ENCODE results near the gene SCFD2. TPM values are rescaled to one million over a fixed set of nuclear protein-coding genes. Genes with fewer than 3 reads are reported as not detected.

The SCFD2 gene
- polyA plus RNA-seq, 3 donors = 12.8 to 14.7 (median 14.5) TPM

DNA sequence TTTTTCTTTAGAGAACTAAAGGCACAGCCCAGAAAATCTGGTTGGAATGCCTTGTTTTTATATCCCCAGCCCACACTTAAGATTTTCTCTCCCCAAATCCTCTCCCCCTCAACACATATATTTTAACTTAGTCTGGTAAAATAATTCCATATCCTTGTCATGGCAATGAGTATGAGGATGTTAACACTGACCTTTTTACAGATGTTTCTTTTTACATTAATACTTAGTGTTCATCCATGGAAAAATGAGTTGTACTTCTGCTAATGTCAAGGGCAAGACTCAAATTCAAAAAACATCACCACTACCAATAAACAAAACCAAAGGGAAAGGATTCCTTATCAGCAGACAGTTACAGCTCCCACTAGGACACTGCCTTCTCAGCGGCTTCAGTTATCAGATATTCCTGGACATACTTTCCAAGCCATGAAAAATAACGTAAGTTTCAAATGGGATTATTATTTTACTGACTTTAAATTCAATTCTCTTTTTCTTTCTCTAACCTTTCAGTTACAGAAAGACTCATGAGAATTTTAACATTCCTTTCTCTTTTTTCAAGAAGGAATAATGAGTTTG lies 420.4 kb downstream of the SCFD2 start:
- DNase-seq (ENCODE audit: low read depth in 3 of 3, low spot score in 2 of 3) = no peak

DNA sequence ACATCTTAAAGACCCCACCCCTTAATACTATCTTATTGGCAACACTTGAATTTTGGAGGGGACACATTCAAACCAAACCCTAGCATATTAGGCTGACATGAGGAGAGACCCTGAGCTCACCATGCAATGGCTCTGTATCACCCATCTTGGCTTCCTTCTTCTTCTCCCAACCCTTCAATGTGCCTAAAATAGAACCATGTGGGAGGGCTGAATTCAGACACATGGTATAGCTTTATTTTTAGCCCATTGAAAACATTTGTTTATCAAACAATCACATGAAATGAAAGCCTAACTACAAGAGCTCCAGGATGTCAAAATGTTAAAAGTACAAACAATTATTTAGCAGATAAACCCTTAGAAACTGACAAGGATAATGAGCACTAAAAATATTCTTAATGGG lies 422.2 kb downstream of the SCFD2 start:
- DNase-seq (ENCODE audit: low read depth in 3 of 3, low spot score in 2 of 3) = no peak

DNA sequence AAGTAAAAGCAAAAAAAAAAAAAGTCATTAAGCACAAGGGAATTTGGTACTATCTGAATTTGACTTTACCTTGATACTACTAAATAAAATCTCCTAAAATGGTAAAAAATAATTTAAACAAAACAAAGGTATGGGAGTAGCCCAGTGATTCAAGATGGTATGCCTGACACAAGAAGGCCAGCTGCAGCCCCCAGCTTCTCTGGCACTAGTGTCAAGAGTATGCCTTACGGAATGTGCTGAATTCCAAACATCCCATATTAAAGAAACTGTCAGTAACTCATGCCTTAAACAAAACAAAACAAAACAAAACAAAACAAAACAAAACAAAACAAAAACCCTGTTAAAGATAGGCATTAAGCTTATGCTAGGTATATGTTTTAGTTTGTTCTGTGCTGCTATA lies 422.9 kb downstream of the SCFD2 start:
- DNase-seq (ENCODE audit: low read depth in 3 of 3, low spot score in 2 of 3) = no peak

DNA sequence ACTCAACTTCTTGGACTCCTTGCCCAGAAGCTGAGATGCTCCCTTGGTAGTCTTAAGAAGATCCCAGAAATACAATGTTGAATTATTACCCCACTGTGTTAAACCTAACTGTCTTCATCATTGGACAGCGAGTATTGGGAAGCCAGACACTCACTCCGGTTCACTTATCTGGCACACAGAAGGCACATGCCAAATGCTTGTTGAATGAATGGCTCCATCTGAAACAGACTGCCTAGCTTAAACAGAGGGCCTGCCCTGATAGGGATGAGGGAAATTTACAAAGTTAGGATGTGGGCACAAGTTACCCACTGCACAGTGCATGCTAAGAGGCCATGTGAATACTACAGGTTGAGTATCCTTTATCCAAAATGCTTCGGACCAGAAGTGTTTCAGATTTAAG lies 424.4 kb downstream of the SCFD2 start:
- no peak for DNase-seq (ENCODE audit: low read depth in 3 of 3, low spot score in 2 of 3)

DNA sequence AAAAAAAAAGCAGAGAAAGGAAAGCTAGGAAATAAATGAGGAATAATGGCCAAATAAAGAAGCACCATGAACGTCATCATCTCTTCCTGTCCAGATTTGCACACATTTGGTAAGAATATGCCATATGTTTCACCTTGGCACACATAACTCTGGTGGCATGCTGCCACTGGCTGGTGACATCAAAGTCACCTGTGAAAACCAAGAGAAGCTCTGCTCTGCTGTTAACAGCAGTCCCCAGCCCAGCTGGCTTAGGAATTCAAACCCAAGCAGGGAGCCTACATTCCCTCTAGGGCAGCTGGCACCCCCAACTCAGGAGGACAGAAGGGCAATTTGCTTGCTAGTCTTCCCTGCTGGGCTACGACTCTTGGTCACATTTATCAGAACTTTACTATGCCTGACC lies 426.1 kb downstream of the SCFD2 start:
- DNase-seq (ENCODE audit: low read depth in 3 of 3, low spot score in 2 of 3) = no peak

DNA sequence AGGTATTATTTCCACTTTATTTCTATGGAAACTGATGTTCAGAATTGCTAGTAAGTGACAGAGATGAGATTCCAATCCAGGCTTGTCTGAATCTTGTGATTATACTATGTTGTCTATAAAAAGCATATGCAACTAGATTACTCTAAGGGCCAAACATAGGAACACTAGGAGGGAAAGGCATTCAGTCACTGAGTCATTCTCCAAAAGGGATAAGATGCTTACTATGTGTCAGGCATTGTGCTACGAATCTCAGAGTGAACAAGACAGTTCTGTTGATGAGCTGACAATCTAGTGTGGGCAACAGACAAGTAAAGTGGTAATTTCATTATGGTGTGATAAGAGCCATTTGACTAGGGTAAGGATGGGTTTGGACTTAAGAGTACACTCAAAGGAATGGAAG lies 426.5 kb downstream of the SCFD2 start:
- no peak for DNase-seq (ENCODE audit: low read depth in 3 of 3, low spot score in 2 of 3)

DNA sequence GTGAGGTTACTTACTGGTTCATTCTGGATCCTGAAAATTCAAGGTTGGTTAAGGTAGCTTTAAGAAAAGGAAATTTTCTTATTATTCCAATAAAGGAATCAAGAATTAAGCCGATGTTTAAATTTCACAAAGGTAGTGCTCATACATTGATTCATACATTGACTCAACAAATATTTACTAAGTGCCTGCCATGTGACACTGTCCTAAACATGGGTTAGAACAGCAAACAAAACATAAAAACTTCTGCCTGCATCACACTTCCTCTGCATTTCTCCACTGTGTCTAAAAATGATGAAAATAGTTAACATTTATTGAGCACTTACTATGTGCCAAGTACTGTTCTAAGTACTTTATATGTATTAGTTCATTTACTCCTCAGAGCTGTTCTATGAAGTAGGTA lies 428.0 kb downstream of the SCFD2 start:
- DNase-seq (ENCODE audit: low read depth in 3 of 3, low spot score in 2 of 3) = no peak

DNA sequence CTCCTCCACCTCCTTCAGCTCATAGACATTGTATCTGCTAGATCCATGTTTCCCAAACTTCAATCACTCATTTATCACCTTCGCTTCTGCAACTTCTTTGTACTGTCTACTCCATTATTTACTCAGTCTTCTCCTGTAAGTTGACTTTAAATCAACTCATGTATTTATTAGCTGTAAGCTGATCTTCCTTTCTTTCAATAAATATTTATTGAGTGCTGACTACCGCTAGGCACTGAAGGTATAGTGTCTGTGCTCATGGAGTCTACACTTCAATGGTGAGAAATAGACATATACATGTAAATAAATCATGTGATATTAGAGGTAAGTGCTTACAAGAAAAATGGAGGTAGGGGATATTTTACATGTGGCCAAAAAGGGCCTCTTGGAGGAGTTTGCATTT lies 429.1 kb downstream of the SCFD2 start:
- no peak for DNase-seq (ENCODE audit: low read depth in 3 of 3, low spot score in 2 of 3)

DNA sequence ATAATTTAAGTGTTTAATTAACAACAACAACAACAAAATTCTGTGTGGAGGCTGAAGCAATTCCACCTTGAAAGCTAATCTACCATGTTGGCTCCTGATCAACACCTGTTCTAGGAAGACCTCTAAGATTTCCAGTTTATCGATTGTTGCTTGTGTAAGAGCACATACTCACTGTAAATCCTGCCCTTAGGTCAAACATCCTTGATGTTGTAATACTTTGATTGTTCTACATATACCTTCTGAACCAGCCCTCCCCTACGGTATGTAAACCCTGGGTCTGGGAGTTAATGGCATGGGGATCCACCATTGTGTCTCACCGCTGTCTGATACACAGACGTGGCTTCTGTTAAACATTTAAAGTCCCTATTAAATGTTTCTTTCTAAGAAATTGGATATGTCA lies 430.5 kb downstream of the SCFD2 start:
- no peak for DNase-seq (ENCODE audit: low read depth in 3 of 3, low spot score in 2 of 3)

DNA sequence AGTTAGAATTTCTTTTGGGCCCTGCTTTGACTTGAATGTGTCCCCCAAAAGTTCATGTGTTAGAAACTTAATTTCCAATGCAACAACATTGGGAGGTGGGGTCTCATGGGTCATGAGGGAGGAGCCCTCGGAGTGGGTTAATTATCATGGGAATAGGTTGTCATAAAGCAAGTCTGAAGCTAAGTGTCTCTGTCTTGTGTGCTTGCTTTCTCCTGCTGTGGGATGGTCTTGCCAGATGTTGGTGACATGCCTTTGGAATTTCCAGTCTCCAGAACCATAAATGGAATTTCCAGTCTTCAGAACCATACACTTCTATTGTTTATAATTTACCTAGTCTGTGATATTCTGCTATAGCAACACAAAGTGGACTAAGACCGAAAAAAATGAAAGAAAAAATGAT lies 432.1 kb downstream of the SCFD2 start:
- DNase-seq (ENCODE audit: low read depth in 3 of 3, low spot score in 2 of 3) = no peak

DNA sequence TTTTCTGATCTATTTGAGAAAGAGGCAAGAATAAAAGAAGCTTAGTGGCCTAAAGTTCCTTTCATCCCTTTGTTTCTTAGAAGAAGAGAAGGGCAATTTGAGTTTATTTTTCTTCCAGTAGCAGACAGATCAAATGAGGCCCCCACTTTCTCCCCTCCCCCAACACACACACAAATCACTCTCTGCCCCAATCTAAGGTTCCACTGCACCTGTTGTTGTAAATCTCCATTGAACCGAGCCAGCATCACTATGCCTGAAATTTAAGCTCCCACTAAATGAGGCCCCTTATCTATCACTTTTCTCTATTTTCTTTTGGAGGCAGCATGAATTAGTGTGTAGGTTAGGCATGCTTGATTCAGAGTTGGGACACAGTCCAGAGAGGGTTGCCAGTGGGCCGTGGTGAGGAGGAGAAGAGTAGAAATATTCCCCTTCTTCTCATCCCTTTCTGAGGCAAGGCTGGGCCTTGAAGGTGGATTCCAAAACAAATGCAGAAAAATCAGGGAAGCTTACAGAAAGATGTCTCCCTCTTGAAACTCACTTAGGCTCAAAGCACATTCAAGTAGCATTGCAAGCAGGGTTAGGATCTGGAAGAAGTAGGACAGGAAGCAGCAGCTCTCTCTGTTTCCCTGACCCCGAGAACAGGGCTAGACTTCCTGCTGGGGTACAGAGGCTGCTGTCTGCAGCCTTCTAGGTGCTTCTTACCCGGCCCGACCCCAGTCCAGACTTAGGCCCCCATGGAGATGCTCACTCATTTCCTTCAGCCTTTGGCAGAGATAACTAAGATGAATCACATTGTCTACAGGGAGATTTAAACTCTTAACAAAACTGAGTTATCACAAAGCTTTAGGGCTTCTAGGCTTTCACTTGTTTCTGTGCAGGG lies 433.0 kb downstream of the SCFD2 start:
- no peak for DNase-seq (ENCODE audit: low read depth in 3 of 3, low spot score in 2 of 3)

DNA sequence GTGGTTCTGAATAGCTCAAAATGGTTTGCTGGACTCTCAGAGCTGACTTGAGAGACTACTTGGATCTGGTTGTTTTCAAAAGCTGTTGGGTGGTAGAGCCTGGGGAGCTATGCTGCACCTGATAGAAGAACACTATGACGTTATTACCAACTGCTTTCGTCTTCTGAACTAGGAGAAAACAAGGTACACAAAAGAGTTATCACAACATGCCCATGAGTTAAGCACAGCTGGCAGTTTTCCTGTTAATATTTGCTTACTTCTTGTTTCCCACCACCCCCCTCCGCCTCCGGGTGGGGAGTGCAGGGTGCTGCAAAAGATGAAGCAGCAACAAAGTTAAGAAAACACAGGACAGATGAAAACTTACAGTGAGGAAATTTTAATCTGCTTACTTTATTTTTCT lies 434.6 kb downstream of the SCFD2 start:
- DNase-seq (ENCODE audit: low read depth in 3 of 3, low spot score in 2 of 3) = no peak

DNA sequence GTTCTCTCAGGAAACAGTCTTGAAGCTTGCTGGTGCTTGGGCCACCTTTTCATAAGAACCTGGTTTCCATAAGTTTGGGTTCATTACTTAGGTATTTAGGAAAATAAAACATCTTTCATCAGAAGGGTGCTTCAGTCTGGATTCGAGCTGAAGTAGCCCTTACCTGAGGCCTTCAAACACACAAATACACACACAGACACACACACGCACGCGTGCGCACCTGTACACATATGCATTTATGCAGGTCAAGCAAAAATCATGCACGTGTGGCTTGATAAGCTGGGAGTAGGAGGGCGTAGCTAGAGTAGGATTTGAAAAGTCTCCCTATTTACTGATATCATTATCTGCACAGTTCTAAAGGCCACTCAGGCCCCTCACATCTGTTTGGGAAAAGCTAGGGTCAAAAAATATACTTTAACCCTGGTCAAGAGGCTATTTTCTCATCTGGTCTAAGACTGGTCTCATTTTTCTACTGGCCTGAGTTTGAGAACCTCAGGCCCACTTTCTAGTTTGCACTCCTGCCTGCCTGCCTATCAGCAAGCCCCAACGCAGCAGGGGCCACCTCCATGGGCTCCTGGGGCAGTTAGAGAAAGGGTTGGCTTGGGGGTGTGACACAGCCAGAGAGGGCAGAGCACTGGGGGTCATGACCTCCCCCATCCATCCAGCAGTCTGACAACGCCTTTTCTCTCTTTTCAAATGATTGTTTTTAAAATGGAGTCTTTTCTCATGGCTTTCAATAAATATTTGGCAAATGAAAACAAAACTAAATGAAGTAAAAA lies 439.5 kb downstream of the SCFD2 start:
- no peak for DNase-seq (ENCODE audit: low read depth in 3 of 3, low spot score in 2 of 3)

DNA sequence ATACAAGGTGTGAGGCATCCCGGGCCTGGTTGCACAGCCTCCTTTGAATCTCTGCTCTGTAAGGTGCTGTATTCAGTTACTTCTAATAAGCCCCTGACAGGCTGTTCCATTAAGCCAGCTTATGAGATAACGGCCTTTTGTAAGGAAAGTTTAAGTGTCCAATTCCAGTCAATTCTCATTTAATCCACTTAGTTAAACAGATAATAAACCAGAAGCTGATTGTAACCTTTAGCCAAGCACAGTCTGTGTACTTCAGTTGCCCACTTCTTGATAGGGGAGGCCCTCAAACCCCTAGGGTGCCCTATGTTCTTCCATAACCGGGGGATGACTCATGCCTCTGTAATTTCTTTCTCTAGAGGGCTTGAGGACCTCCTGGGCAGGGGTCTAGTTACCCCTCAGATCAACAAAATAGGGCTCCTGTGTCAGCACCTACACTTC lies 440.3 kb downstream of the SCFD2 start:
- no peak for DNase-seq (ENCODE audit: low read depth in 3 of 3, low spot score in 2 of 3)

DNA sequence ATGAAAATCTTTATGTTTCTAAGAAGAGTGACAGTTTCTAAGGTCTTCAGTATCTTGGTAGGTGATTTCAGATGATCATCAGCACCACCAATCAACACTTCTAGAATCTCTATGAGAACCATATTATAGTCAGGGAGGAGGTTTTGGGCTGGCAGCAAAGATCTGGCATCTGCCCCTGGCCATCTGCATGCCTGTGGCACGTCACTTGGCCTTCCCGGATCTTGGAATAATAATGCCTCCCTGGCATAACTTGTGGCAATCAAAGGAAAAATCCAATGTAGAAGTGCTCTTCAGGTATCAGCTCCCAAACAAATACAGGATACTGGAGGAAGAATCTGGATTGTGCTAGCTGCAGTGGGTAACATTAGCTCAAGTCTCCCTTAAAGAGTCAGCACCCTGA lies 446.4 kb downstream of the SCFD2 start:
- no peak for DNase-seq (ENCODE audit: low read depth in 3 of 3, low spot score in 2 of 3)

DNA sequence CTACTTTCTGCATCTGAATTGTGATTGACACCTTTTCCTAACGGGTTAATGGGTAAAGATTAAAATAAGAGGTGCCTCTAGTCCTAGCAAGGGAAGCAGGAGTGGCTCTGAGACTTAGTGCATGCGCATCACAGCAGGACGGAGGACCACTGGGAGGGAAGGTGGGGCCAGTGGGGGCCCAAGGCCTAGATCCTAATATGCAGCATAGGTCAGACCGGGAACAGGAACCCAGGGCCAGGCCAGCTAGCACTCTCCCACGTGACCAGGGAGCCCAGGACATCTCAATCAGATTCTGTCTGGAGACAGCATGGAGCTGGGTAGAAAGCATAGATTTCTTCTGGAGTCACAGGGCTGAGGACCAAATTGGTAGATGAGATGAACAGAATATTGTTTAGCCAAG lies 448.0 kb downstream of the SCFD2 start:
- no peak for DNase-seq (ENCODE audit: low read depth in 3 of 3, low spot score in 2 of 3)

DNA sequence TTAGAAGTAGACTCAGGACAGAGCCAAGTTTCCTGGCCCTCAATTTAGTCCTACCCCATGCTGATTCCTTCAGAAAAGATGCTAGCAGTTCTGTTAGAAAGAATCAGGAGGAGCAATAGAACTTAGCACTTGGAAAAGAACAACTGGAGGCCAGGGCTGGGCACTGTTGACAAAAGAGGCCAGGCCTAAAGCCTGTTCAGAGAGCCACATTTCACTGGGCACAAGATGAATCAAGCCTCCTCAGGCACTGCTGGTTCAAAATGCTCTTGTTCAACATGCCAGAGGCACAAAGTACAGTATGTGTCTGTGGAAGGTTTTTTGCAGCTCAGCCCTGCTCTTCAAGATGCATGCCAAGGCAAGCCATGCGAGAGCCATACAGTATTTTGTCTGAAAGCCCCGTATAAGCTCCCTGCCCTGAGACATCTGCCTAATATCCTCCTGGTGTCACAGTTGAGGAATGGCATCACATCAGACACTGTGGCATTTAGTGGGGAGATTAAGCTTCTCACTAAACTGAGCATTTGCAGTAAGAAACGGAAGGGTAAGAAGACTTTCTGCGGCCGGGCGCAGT lies 450.0 kb downstream of the SCFD2 start:
- no peak for DNase-seq (ENCODE audit: low read depth in 3 of 3, low spot score in 2 of 3)

DNA sequence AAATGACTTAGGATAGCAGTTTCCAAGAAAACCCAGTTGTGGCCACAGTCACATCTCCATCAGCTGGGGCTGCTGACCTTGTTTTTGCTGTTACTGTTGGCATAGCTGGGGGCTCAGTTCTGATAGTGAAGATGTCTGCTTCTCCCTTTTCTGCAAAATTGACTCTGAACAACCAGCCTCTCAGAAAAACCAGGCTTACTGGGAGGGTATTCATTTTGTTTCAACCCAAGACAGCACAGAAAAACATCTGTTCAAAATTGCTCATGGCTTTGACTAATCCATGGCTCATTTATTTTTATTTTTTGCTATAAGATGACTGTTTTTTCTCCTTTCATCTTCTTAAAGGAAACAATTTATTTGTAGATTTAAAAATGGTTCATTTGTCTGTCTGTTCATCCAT lies 450.7 kb downstream of the SCFD2 start:
- no peak for DNase-seq (ENCODE audit: low read depth in 3 of 3, low spot score in 2 of 3)

DNA sequence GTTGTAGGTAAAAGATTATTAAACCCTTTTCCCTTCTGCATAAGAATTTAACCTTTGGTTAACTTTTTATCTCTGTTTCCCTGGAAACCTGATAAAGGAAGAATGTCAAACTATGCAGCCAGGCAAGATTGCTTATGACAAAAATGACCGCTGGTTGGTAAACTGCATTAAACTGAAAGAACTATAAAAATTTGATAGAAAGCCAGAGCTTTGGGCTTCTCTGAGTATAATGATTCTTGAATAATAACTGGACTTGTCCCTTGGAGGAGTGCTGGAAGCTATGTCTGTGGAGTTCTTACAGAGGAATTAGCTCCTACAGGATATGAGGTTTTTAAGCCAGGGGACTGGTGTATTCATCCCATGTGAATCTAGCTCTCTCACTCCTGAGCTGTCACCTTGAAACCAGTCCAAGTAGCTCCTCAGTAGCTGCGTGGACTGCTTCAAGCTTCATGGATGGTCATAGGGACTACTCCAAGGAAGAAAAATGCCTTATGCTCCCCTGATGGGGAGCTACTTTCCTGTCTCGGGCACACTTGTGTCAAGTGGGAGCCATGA lies 451.7 kb downstream of the SCFD2 start:
- no peak for DNase-seq (ENCODE audit: low read depth in 3 of 3, low spot score in 2 of 3)

DNA sequence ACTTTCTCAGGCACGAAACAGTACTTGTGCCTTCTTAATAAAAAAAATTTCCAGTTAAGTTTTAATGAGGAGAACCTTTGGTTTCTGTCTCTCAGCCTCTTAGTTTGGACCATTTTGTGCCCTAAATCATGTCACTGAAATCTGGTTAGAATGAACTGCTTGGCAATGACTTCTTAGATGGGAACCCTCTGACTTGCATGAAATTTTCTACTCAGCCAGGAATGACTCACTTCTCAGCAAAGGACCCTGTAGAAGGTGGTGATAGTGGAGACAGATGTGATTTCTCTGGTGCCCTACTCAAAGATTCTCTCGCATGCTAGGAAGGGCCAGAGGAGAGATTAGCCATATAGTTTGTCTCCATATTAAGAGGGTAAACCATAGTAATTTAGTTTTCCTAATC lies 453.3 kb downstream of the SCFD2 start:
- no peak for DNase-seq (ENCODE audit: low read depth in 3 of 3, low spot score in 2 of 3)

DNA sequence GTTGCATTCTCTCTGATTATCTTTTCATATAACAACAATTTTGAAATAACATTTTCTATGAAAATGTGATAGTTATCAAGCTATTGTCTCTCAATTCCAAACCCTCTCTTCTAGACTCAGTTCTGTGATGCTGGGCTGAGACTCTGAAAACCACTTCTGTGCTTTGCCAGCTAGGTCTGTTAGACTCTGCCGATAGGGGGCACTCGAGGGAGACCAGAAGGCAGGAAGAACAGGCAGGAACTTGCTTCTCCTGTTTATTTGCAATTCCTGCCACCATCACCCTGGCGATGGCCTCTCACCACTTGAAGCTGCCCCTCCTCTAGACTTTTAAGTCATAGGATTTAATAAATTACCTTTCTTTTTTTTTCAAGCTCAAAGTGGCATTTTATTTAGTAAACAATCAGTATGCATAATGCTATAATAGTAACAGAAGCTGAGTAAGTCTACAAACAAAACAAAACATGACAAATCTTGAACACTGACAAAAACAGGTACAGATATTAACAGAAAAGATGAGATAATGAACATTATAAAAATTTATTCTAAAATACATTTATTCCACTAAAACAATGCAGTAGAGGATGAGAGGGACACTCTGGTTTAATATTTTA lies 454.1 kb downstream of the SCFD2 start:
- DNase-seq (ENCODE audit: low read depth in 3 of 3, low spot score in 2 of 3) = peak in 2 of 3 donors; percentile 41 to 51
